Chondrocyte (in vitro differentiated cells): Measurements from ENCODE around the gene EFNA1. TPM values are rescaled to one million over a fixed set of nuclear protein-coding genes. Genes with fewer than 3 reads are reported as not detected.

ENCODE experiments used
- DNase-seq: peaks from one replicate; pipeline ENCODE4 v3.0.0; 2021; ENCODE audit warnings: mixed read lengths, low spot score
- H3K27ac Mint-ChIP-seq: one replicate; pipeline ENCODE4 v1.8.0; 2021; ENCODE audit warnings: mild to moderate bottlenecking, moderate library complexity, mixed read lengths; ENCODE audit not compliant: unreplicated experiment
- H3K27me3 Mint-ChIP-seq: 2 replicates; pipeline ENCODE4 v1.8.0; 2021; ENCODE audit warnings: low read depth, mixed read lengths
- H3K36me3 Mint-ChIP-seq: 2 replicates; pipeline ENCODE4 v1.8.0; 2021; ENCODE audit warnings: low read depth, mixed read lengths
- H3K4me1 Mint-ChIP-seq: 2 replicates; pipeline ENCODE4 v1.8.0; 2021; ENCODE audit warnings: low read depth, mild to moderate bottlenecking, mixed read lengths
- H3K4me3 Mint-ChIP-seq: one replicate; pipeline ENCODE4 v1.8.0; 2021; ENCODE audit warnings: mild to moderate bottlenecking, moderate library complexity, mixed read lengths; ENCODE audit not compliant: unreplicated experiment
- H3K9me3 Mint-ChIP-seq: 2 replicates; pipeline ENCODE4 v1.8.0; 2021; ENCODE audit warnings: low read depth, mixed read lengths
- total RNA-seq: library from RNA; stranded (reverse); gene quantifications from 3 replicates; pipeline ENCODE4 v1.2.1, GENCODE V29; 2021
- TF ChIP-seq, protein P1 (sequence below): fragments of 200-600 bp; sonication (generic); IDR thresholded peaks from 2 replicates; pipeline ENCODE4 v1.5.0; 2021; ENCODE audit warnings: antibody characterized with exemption, mild to moderate bottlenecking, moderate library complexity

EFNA1 gene
- total RNA-seq, 1 donor from 2014 or later, result 12.6 TPM

DNA sequence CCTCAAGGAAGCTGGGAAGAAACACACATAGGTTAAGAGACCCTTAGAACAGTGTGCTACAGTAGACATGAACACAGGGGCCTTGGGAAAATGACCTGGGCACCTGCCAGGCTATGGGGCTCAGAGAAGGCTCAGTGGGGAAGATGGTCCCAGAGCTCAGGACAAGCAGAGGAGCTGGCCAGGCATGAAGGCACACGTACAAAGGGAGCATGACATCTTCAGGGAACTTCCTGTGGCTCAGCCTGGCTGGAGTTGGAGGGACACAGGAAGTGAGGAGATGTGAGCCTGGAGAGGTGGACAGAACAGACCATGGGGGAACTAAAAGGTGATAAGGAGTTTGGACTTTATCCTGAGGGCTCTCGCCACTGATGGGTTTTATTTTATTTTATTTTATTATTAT, 4.2 kb downstream of the EFNA1 start:
- no peak overlapping the region for H3K4me3 Mint-ChIP-seq
- H3K36me3 Mint-ChIP-seq, result peaks cover 15% of the 10 kb centered on the region
- peaks cover 61% of the 10 kb centered on the region for H3K4me1 Mint-ChIP-seq
- no peak for DNase-seq
- TF ChIP-seq, protein P1, sequence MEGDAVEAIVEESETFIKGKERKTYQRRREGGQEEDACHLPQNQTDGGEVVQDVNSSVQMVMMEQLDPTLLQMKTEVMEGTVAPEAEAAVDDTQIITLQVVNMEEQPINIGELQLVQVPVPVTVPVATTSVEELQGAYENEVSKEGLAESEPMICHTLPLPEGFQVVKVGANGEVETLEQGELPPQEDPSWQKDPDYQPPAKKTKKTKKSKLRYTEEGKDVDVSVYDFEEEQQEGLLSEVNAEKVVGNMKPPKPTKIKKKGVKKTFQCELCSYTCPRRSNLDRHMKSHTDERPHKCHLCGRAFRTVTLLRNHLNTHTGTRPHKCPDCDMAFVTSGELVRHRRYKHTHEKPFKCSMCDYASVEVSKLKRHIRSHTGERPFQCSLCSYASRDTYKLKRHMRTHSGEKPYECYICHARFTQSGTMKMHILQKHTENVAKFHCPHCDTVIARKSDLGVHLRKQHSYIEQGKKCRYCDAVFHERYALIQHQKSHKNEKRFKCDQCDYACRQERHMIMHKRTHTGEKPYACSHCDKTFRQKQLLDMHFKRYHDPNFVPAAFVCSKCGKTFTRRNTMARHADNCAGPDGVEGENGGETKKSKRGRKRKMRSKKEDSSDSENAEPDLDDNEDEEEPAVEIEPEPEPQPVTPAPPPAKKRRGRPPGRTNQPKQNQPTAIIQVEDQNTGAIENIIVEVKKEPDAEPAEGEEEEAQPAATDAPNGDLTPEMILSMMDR, result no peak
- H3K27me3 Mint-ChIP-seq, result no peaks in the 10 kb centered on the region
- no peak overlapping the region for H3K27ac Mint-ChIP-seq
- no peaks in the 10 kb centered on the region for H3K9me3 Mint-ChIP-seq

DNA sequence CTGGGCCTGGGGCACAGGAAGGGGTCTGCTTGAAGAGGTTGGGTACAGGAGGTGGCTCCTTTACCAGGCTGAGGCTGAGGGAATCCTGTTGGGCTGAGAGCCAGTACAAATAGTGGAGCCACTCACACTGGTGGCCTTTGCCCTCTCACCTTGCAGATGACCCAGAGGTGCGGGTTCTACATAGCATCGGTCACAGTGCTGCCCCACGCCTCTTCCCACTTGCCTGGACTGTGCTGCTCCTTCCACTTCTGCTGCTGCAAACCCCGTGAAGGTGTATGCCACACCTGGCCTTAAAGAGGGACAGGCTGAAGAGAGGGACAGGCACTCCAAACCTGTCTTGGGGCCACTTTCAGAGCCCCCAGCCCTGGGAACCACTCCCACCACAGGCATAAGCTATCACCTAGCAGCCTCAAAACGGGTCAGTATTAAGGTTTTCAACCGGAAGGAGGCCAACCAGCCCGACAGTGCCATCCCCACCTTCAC, 6.2 kb downstream of the EFNA1 start:
- Mint-ChIP-seq H3K27ac (no peak overlapping the region), H3K9me3 (no peaks in the 10 kb centered on the region), H3K36me3 (peaks cover 17% of the 10 kb centered on the region), H3K4me1 (peaks cover 64% of the 10 kb centered on the region), H3K27me3 (no peaks in the 10 kb centered on the region), H3K4me3 (no peak overlapping the region)
- TF ChIP-seq, protein P1, result no peak
- DNase-seq, result no peak

DNA sequence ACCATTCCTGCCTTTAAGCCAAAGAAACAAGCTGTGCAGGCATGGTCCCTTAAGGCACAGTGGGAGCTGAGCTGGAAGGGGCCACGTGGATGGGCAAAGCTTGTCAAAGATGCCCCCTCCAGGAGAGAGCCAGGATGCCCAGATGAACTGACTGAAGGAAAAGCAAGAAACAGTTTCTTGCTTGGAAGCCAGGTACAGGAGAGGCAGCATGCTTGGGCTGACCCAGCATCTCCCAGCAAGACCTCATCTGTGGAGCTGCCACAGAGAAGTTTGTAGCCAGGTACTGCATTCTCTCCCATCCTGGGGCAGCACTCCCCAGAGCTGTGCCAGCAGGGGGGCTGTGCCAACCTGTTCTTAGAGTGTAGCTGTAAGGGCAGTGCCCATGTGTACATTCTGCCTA, 6.6 kb downstream of the EFNA1 start:
- H3K9me3 Mint-ChIP-seq, result no peaks in the 10 kb centered on the region
- no peak for DNase-seq
- H3K36me3 Mint-ChIP-seq, result peaks cover 17% of the 10 kb centered on the region
- H3K4me3 Mint-ChIP-seq, result peak overlapping the region; percentile 100
- H3K4me1 Mint-ChIP-seq, result peaks cover 64% of the 10 kb centered on the region
- peak overlapping the region; percentile 98 for H3K27ac Mint-ChIP-seq
- H3K27me3 Mint-ChIP-seq, result no peaks in the 10 kb centered on the region
- TF ChIP-seq, protein P1, result no peak

DNA sequence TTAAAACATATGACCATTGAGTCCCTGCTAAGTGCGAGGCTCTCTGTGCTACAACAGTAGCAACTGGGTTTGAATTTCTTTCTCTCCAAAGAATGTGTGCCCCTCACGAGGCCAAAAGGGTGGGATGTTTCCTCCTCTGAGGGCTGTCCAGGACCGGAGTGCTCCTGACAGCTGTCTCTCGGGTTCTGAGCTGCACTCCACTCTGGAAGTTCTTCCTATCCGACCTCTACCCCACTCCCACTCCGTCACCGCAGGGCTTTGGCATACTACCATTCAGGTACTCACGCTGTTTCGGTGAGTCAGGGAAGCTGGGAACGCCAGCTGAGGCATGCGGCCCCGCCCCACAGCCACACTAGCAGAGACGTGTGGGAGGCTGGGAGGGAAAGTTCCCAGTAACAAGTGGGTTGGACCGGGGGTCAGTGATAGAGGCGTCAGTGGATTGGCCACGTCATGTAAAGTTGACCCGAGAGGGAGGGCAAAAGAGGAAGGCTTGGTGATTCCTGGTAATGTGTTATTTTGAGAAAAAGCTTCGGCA, 7.3 kb downstream of the EFNA1 start:
- TF ChIP-seq, protein P1, result no peak
- H3K36me3 Mint-ChIP-seq, result peaks cover 17% of the 10 kb centered on the region
- H3K4me1 Mint-ChIP-seq, result peaks cover 63% of the 10 kb centered on the region
- DNase-seq, result no peak
- no peaks in the 10 kb centered on the region for H3K9me3 Mint-ChIP-seq
- peak overlapping the region; percentile 98 for H3K27ac Mint-ChIP-seq
- H3K4me3 Mint-ChIP-seq, result peak overlapping the region; percentile 100
- no peaks in the 10 kb centered on the region for H3K27me3 Mint-ChIP-seq

DNA sequence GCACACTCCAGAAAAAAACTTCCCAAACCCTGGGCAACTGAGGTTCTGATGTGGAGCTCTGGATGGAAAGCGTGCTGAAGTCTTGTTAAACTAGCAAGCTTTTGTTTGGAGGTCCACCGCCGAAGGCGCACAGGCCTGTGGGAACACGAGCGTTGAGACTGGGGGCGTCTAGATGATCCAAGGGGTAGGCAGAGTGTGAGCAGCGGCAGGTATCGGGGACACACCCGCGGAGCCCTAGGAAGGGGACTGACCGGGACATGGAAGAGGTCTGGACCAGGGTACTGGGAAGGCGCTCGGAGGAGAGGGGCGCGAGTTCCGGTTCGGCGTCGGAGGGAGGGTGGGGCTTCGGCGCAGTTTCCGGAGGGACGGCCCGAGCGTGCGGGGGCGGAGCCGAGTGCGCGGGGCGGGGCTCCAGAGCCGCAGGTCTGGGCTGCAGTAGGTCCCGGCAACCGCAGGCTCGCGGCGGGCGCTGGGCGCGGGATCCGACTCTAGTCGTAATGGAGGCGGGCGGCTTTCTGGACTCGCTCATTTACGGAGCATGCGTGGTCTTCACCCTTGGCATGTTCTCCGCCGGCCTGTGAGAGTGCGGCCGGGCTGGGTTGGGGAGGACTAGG, 7.8 kb downstream of the EFNA1 start, which contains the start of gene SLC50A1:
SLC50A1 (plus strand) TSS at position 438 of the 614 bp plus-strand sequence; CDS start at position 498, 60 bp downstream.
- Mint-ChIP-seq H3K4me3 (peak within 1 kb of the TSS; percentile 100), H3K9me3 (no peaks in the 10 kb centered on the region), H3K4me1 (peaks cover 61% of the 10 kb centered on the region), H3K36me3 (peaks cover 17% of the 10 kb centered on the region), H3K27me3 (no peaks in the 10 kb centered on the region), H3K27ac (peak within 1 kb of the TSS; percentile 98)
- TF ChIP-seq, protein P1, result peak; percentile 23
- peak; percentile 99 for DNase-seq
